Measurements from ENCODE around the gene PLEKHN1.

The PLEKHN1 gene

DNA sequence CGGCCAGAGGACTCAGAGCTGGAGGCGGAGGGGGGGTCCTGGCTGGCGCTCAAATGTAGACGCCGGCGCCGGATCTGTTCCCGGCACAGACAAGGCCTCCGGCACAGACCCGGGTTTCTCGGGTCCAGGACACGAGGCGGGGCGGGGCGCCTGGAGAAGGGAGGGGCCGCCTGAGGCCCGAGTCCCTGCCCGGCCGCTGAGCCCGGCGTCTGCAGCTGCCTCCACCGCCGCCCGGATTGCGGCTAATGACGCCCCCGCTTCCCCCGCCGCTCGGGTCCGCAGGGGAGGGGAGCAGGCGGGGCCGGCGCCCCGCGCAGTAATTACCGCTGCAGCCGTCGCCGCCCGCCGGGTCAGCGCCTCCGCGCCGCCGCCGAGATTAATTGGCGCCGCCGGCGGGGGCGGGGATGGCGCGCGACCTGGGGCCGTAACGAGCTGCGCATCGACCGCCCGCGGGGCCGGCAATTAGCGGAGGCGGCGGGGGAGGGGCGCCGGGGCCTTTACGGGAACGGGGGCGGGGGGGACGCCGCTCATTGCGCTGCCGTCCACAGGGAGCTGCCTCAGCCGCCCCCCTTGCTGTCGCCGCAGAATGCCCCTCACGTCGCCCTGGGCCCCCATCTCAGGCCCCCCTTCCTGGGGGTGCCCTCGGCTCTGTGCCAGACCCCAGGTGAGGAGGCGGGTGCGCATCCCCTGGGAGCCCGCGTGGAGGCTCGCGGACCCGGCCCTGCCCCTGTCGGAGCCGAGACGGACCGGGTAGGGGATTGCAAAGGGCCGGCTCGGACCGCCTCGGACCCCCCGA, 24.5 kb upstream of the PLEKHN1 start (continued):
- TF ChIP-seq ZBTB11 (tag by site-specific recombination; conservative IDR thresholded peaks at IDR 0.05; ENCODE audit: low read depth) (no peak), ZFP41 (tag by site-specific recombination; IDR thresholded peaks at IDR 0.05; ENCODE audit: borderline replicate concordance) (no peak), HOXC10 (CRISPR knock-in tag; IDR thresholded peaks at IDR 0.05) (0 out of 2 replicates have a peak, but pooled peaks have one; percentile 27), ZNF48 (tag by site-specific recombination; IDR thresholded peaks at IDR 0.05) (no peak), ZNF341 (tag by site-specific recombination; IDR thresholded peaks at IDR 0.05; ENCODE audit: low read depth) (0 out of 2 replicates have a peak, but pooled peaks have one; percentile 48), ZSCAN16 (tag by site-specific recombination; IDR thresholded peaks at IDR 0.05) (0 out of 2 replicates have a peak, but pooled peaks have one; percentile 14), ZNF112 (tag by site-specific recombination; IDR thresholded peaks at IDR 0.05) (no peak), IKZF3 (tag by site-specific recombination; IDR thresholded peaks at IDR 0.05) (peak; percentile 84), ZNF558 (tag by site-specific recombination; IDR thresholded peaks at IDR 0.05) (no peak), TCF7L2 (IDR thresholded peaks at IDR 0.05; ENCODE audit: borderline replicate concordance, low read depth, low read length) (peak; percentile 90), ZEB2 (tag by site-specific recombination; IDR thresholded peaks at IDR 0.05) (peak; percentile 30; the same call in 1 of the 2 replicates), ZNF777 (tag by site-specific recombination; IDR thresholded peaks at IDR 0.05; ENCODE audit: borderline replicate concordance) (no peak), ZNF10 (tag by site-specific recombination; IDR thresholded peaks at IDR 0.05) (0 out of 2 replicates have a peak, but pooled peaks have one; percentile 24), YY1 (tag by site-specific recombination; IDR thresholded peaks at IDR 0.05) (no peak; the same call in 1 of the 2 replicates), ZNF561 (tag by site-specific recombination; IDR thresholded peaks at IDR 0.05; ENCODE audit: borderline replicate concordance) (peak; percentile 97; the same call in 1 of the 2 replicates), FEZF1 (tag by site-specific recombination; IDR thresholded peaks at IDR 0.05) (peak; percentile 59), ZBTB6 (tag by site-specific recombination; IDR thresholded peaks at IDR 0.05) (peak; percentile 85), PATZ1 (tag by site-specific recombination; IDR thresholded peaks at IDR 0.05) (peak; percentile 94), ZNF664 (tag by site-specific recombination; IDR thresholded peaks at IDR 0.05) (no peak), KLF9 (tag by site-specific recombination; IDR thresholded peaks at IDR 0.05; ENCODE audit: low read depth) (peak; percentile 69)
- TF ChIP-seq, protein P1, sequence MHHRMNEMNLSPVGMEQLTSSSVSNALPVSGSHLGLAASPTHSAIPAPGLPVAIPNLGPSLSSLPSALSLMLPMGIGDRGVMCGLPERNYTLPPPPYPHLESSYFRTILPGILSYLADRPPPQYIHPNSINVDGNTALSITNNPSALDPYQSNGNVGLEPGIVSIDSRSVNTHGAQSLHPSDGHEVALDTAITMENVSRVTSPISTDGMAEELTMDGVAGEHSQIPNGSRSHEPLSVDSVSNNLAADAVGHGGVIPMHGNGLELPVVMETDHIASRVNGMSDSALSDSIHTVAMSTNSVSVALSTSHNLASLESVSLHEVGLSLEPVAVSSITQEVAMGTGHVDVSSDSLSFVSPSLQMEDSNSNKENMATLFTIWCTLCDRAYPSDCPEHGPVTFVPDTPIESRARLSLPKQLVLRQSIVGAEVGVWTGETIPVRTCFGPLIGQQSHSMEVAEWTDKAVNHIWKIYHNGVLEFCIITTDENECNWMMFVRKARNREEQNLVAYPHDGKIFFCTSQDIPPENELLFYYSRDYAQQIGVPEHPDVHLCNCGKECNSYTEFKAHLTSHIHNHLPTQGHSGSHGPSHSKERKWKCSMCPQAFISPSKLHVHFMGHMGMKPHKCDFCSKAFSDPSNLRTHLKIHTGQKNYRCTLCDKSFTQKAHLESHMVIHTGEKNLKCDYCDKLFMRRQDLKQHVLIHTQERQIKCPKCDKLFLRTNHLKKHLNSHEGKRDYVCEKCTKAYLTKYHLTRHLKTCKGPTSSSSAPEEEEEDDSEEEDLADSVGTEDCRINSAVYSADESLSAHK (tag by site-specific recombination; IDR thresholded peaks at IDR 0.05), result peak; percentile 73; the same call in 1 of the 2 replicates
- TF ChIP-seq, protein P2, sequence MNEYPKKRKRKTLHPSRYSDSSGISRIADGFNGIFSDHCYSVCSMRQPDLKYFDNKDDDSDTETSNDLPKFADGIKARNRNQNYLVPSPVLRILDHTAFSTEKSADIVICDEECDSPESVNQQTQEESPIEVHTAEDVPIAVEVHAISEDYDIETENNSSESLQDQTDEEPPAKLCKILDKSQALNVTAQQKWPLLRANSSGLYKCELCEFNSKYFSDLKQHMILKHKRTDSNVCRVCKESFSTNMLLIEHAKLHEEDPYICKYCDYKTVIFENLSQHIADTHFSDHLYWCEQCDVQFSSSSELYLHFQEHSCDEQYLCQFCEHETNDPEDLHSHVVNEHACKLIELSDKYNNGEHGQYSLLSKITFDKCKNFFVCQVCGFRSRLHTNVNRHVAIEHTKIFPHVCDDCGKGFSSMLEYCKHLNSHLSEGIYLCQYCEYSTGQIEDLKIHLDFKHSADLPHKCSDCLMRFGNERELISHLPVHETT (tag by site-specific recombination; IDR thresholded peaks at IDR 0.05), result 0 out of 2 replicates have a peak, but pooled peaks have one; percentile 38
- TF ChIP-seq, protein P3, sequence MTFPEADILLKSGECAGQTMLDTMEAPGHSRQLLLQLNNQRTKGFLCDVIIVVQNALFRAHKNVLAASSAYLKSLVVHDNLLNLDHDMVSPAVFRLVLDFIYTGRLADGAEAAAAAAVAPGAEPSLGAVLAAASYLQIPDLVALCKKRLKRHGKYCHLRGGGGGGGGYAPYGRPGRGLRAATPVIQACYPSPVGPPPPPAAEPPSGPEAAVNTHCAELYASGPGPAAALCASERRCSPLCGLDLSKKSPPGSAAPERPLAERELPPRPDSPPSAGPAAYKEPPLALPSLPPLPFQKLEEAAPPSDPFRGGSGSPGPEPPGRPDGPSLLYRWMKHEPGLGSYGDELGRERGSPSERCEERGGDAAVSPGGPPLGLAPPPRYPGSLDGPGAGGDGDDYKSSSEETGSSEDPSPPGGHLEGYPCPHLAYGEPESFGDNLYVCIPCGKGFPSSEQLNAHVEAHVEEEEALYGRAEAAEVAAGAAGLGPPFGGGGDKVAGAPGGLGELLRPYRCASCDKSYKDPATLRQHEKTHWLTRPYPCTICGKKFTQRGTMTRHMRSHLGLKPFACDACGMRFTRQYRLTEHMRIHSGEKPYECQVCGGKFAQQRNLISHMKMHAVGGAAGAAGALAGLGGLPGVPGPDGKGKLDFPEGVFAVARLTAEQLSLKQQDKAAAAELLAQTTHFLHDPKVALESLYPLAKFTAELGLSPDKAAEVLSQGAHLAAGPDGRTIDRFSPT (tag by site-specific recombination; IDR thresholded peaks at IDR 0.05), result peak; percentile 28
- TF ChIP-seq, protein P4, sequence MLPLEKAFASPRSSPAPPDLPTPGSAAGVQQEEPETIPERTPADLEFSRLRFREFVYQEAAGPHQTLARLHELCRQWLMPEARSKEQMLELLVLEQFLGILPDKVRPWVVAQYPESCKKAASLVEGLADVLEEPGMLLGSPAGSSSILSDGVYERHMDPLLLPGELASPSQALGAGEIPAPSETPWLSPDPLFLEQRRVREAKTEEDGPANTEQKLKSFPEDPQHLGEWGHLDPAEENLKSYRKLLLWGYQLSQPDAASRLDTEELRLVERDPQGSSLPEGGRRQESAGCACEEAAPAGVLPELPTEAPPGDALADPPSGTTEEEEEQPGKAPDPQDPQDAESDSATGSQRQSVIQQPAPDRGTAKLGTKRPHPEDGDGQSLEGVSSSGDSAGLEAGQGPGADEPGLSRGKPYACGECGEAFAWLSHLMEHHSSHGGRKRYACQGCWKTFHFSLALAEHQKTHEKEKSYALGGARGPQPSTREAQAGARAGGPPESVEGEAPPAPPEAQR (tag by site-specific recombination; IDR thresholded peaks at IDR 0.05), result 0 out of 2 replicates have a peak, but pooled peaks have one; percentile 38

Measured in HEK293 (cell line).